NB4 (cell line): ENCODE data around the gene GGNBP2.

ENCODE experiments used
- DNase-seq: peaks from one replicate; pipeline ENCODE4 v3.0.0; 2010; ENCODE audit warnings: low read depth
- H3K4me3 ChIP-seq: one replicate; pipeline ENCODE4 v1.5.1; 2011; ENCODE audit warnings: mild to moderate bottlenecking, low read depth, low read length, moderate library complexity
- CTCF ChIP-seq: IDR thresholded peaks from one replicate; pipeline ENCODE4 v1.5.1; 2012; ENCODE audit warnings: low read depth, low read length
- MAX ChIP-seq: IDR thresholded peaks from 2 replicates; pipeline ENCODE4 v1.6.1; 2011; ENCODE audit warnings: low read depth, low read length
- MYC ChIP-seq: IDR thresholded peaks from 2 replicates; pipeline ENCODE4 v1.6.1; 2011; ENCODE audit warnings: low read depth, low read length
- POLR2A ChIP-seq: IDR thresholded peaks from 2 replicates; pipeline ENCODE4 v1.6.1; 2011; ENCODE audit warnings: mild to moderate bottlenecking; ENCODE audit not compliant: insufficient read length; ENCODE audit errors: extremely low read depth

The GGNBP2 gene

GRCh38 chr17:36625188-36625587 is 80.5 kb downstream of the GGNBP2 start:
- no peak overlapping the region for H3K4me3 ChIP-seq
- no peak for DNase-seq
- TF ChIP-seq MYC (no peak), MAX (no peak), POLR2A (no peak), CTCF (no peak)

- no peak for DNase-seq
- no peak overlapping the region for H3K4me3 ChIP-seq
- TF ChIP-seq MAX: no peak
- no peak for TF ChIP-seq CTCF
- no peak for TF ChIP-seq MYC
- TF ChIP-seq POLR2A: no peak
Observed at GRCh38 chr17:36627101-36627500, 82.4 kb downstream of the GGNBP2 start.

GRCh38 chr17:36628576-36628975 is 83.9 kb downstream of the GGNBP2 start:
- TF ChIP-seq POLR2A (no peak), MAX (no peak), MYC (no peak), CTCF (no peak)
- H3K4me3 ChIP-seq: no peak overlapping the region
- DNase-seq: no peak

GRCh38 chr17:36629252-36629847 is 84.6 kb downstream of the GGNBP2 start:
- H3K4me3 ChIP-seq: no peak overlapping the region
- TF ChIP-seq MAX (peak; percentile 91), CTCF (peak; percentile 95), POLR2A (no peak), MYC (peak; percentile 94)
- DNase-seq: peak; percentile 80

- no peak for TF ChIP-seq POLR2A
- no peak for TF ChIP-seq MYC
- TF ChIP-seq CTCF: no peak
- TF ChIP-seq MAX: no peak
- DNase-seq: peak; percentile 22
- H3K4me3 ChIP-seq: no peak overlapping the region
Observed at GRCh38 chr17:36629970-36630502, 85.3 kb downstream of the GGNBP2 start.

GRCh38 chr17:36631022-36631421 is 86.3 kb downstream of the GGNBP2 start:
- no peak overlapping the region for H3K4me3 ChIP-seq
- TF ChIP-seq CTCF: no peak
- TF ChIP-seq MAX: no peak
- no peak for TF ChIP-seq POLR2A
- TF ChIP-seq MYC: no peak
- DNase-seq: no peak
